NCI-H146 treated with DMSO at 0.1 percent for 48 hours (cell line): ENCODE data around the gene TFAM.
"Not testable (repeated sequence)": the region's sequence is repeated elsewhere in the genome, so short reads cannot be mapped to it uniquely, and the experiment has no call there.

Experiments
- DNase-seq: peaks from one replicate; lab custom pipeline; 2025; ENCODE audit not compliant: unreplicated experiment; lab: John Stamatoyannopoulos, UW

The TFAM gene

DNA sequence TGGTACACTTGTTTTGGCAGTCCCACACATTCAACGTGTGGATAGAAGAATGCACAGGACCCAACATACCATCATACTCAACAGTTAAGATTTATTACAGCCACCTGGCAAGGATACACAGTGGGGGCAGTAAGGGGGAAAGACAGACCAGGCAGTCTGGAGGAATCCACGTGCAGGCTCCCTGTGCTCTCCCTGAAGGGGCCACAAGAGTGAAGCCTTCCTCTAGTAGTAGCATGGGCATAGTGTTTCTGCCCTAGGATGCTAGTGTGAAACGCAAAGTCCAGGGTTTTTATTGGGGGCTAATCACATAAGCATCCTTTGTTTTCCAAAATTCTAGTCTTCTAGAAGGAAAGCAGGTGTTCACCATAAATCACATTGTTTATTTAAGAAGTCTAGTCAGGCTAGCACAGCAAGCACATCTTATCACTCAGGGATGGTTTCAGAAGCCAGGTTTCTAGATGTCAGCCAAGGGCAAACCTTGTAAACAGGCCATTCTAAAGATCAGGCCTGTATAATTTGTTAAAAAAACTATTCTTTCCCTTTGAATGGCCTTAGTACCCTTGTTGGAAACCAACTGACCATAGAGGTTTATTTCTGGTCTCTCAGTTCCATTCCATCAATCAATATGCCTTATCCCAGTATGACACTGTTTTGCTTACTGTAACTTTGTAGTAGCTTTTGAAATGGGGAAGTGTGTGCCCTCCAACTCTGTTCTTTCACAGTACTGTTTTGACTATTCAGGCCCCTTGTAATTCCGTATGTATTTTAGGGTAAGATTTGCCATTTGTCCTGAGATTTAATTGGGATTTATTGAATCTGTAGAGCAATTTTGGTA lies 12.4 kb upstream of the TFAM start:
- DNase-seq: no peak

DNA sequence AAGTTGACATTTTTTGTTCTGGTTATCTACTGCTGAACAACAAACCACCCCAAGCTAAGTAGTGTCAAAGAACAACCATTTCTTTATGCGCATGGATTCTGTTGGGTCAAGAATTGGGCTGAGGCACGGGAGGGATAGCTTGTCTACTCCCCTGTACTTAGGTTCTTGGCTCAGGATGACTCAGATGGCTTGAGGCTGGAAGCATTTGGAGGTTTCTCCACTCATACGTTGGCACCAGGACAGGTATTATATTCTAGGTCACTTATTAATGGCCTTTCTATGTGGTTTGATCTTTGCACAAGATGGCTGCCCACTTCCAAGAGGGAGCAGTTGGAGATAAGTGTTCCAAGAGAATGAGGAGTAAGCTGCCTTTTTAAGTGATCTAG lies 11.8 kb upstream of the TFAM start:
- no peak for DNase-seq

- no peak for DNase-seq
Observed at GRCh38 chr10:58382489-58382995, 2.7 kb upstream of the TFAM start.

- DNase-seq: no peak
Observed at GRCh38 chr10:58384095-58384494, 1.1 kb upstream of the TFAM start.

DNA sequence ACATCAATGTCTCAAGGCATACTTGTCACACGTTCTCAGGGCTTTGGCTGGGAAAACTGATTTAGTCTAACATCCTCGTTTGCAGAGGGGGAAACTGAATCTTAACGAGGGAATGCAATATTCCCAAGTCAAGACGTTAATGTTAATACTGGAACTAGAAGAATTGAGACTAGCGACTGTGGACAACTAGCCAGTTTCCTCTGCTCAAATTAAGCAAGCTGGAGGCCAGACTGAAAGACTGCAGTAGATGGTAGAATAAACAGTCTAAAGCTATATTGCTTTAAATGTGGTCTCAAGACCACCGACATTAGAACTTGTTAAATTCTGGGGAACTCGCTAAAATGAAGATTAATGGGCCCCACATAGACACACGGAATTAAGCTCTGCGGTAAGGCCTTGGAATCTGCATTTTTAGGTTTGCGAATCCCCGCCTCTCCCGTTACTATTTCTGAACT lies 639 bp upstream of the TFAM start:
- no peak for DNase-seq

DNA sequence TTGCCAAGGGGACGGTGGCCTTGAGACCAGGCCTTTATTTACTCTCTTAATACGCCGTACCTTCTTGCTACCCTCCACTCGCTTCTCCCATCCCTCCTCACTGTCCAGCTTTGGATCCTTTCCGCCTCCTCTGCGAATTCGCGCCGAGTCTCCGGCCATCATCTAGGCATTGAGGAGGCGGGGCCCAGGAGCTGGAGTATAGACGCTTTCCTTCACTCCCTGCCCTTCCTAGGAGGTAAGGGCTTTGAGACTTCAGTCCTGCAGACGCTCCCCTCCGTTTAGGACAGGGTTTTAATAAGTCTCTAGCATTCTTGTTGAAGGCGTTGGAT lies 538 bp downstream of the TFAM start:
- DNase-seq: no peak

- no peak for DNase-seq
Observed at GRCh38 chr10:58389024-58389423, 3.8 kb downstream of the TFAM start.

- no peak for DNase-seq
Observed at GRCh38 chr10:58393317-58393716, 8.1 kb downstream of the TFAM start.

GRCh38 chr10:58394471-58394870 lies 9.3 kb downstream of the TFAM start:
- DNase-seq: no peak

DNA sequence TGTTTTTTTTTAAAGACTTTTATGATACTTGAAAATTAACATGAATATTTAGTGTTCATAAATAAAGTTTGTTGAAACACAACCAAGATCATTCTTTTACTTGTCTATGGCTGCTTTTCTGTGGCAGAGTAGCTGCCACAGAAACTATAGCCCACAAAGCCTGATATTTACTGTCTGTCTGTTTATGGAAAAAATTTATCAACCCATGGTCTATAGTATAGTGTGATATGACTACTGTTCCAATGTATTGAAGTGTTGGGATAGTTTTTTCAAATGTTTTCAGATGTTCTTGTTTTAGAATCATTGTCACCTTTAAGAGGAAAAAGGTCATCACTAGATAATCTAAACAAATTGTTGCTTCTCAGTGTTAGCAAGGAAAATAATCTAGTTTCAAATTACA lies 10.8 kb downstream of the TFAM start:
- DNase-seq: no peak

DNA sequence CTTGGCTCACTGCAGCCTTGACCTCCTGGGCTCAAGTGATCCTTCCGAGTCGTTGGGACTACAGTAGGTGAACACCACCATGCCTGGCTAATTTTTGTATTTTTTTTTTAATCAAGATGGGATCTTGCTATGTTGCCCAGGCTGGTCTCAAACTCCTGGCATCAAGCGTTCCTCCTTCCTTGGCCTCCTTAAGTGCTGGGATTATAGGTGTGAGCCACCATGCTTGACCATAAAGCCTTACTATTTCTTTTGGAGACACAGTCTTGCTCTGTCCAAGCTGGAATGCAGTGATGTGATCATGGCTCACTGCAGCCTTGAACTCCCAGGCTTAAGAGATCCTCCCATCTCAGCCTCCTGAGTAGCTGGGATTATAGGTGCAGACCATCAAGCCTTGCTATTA lies 12.6 kb downstream of the TFAM start:
- DNase-seq: no peak

- DNase-seq: no peak
Observed at GRCh38 chr10:58399410-58399809, 14.2 kb downstream of the TFAM start.

GRCh38 chr10:58400609-58401008 lies 15.4 kb downstream of the TFAM start:
- DNase-seq: no peak

DNA sequence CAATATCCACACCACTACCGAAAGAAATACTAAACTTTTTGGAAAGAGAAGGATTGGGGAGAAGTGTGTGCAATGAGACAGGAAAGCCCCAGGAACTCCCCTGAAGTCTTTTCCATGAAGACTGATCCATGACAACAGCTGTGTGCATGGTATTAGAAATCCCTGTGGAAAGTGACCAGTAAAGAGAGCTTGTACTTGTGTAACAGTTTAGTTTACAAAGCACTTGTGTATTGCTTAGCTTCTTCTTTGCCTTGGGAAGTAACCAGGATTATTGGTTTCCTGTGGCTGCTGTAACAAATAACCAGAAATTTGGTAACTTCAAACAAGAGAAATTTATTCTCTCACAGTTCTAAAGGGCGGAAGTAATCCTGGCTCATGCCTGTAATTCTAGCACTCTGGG lies 18.8 kb downstream of the TFAM start:
- DNase-seq: no peak

- no peak for DNase-seq
Observed at GRCh38 chr10:58409956-58410610, 24.9 kb downstream of the TFAM start.

DNA sequence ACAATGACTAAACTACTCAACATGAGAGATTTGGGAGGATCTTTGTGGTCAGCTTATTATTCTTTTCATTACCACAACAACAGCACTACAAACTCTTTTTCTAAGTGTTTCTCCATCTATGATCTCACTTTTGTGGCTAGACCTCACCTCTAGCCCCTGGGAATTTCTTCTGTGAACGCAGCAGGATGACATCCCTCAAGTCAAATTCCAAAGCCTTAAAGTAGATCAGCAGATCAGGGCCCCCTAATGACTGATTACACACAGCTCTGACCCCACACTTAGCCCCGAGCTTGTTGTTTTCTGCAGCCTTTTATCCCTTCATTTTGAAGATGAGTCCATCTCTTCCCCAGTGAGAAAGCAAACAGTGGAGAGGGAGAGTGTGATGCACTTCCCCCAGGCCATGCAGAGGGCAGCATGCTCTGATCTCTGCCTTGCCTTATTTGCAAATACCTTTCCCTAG lies 27.3 kb downstream of the TFAM start:
- DNase-seq: no peak

GRCh38 chr10:58414270-58415041 lies 29.2 kb downstream of the TFAM start:
- no peak for DNase-seq

- DNase-seq: no peak
Observed at GRCh38 chr10:58415757-58416156, 30.5 kb downstream of the TFAM start.

GRCh38 chr10:58417902-58418301 lies 32.7 kb downstream of the TFAM start:
- not testable (repeated sequence) for DNase-seq

- DNase-seq: no peak
Observed at GRCh38 chr10:58424176-58424575, 39.0 kb downstream of the TFAM start.

DNA sequence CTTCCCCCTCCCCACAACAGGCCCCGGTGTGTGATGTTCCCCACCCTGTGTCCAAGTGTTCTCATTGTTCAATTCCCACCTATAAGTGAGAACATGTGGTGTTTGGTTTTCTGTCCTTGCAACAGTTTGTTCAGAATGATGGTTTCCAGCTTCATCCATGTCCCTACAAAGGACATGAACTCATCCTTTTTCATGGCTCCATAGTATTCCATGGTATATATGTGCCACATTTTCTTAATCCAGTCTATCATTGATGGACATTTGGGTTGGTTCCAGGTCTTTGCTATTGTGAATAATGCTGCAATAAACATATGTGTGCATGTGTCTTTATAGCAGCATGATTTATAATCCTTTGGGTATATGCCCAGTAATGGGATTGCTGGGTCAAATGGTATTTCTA lies 43.2 kb downstream of the TFAM start:
- not testable (repeated sequence) for DNase-seq

DNA sequence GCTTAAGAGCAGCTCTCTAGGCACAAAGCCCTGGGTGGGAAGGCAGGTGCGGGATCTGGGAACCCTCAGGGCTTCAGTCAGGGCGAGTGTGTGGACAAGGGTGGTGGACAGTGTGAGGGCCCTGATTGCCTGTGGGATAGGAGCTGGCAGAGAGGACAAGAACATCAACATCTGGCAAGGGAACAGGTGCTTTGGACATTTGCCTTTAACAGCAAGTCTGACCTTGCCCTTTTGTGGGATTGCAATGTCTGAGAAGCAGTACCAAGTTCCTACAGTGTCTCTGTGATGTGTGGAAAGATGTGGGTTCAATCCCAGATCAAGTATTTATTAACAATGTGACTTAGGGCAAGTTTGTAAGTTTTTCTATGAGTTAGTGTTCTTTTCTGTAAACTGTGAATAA lies 46.7 kb downstream of the TFAM start:
- DNase-seq: no peak
